Astrocyte (in vitro differentiated cells and primary cell): ENCODE data around the gene TRMT11. TPM values are rescaled to one million over a fixed set of nuclear protein-coding genes. Genes with fewer than 3 reads are reported as not detected.
"Not testable (repeated sequence)": the region's sequence is repeated elsewhere in the genome, so short reads cannot be mapped to it uniquely, and the experiment has no call there.

Source experiments
- DNase-seq: peaks from one replicate; pipeline ENCODE4 v3.0.0-alpha.2; 2010; ENCODE audit warnings: low read depth
- FAIRE-seq: peaks from 2 replicates; lab custom pipeline; 2011; peaks lifted over from hg19 to GRCh38; lab: Jason Lieb, UNC
- H2AFZ ChIP-seq: 2 replicates; pipeline ENCODE4 v1.6.0; 2012; ENCODE audit warnings: low read depth, low read length, inconsistent platforms
- H3K27ac ChIP-seq: 2 replicates; pipeline ENCODE4 v1.5.1; 2011; ENCODE audit warnings: low read depth, low read length, inconsistent platforms
- H3K27me3 ChIP-seq: 2 replicates; pipeline ENCODE4 v1.6.0; 2011; ENCODE audit warnings: low read length, inconsistent platforms; ENCODE audit not compliant: insufficient read depth
- H3K36me3 ChIP-seq: 2 replicates; pipeline ENCODE4 v1.5.1; 2011; ENCODE audit warnings: low read length, inconsistent platforms; ENCODE audit not compliant: insufficient read depth
- H3K4me1 ChIP-seq: 2 replicates; pipeline ENCODE4 v1.5.1; 2011; ENCODE audit warnings: low read length, inconsistent platforms; ENCODE audit not compliant: insufficient read depth
- H3K4me2 ChIP-seq: 2 replicates; pipeline ENCODE4 v1.6.0; 2012; ENCODE audit warnings: low read length, inconsistent platforms
- H3K4me3 ChIP-seq: 2 replicates; pipeline ENCODE4 v1.5.1; 2011; ENCODE audit warnings: low read depth, mild to moderate bottlenecking, low read length, inconsistent platforms; ENCODE audit not compliant: insufficient read depth
- H3K79me2 ChIP-seq: 2 replicates; pipeline ENCODE4 v1.6.0; 2012; ENCODE audit warnings: mild to moderate bottlenecking, low read length, inconsistent platforms; ENCODE audit not compliant: insufficient read depth
- H3K9ac ChIP-seq: 2 replicates; pipeline ENCODE4 v1.6.0; 2012; ENCODE audit warnings: mild to moderate bottlenecking, low read length, inconsistent platforms
- H3K9me3 ChIP-seq: 2 replicates; pipeline ENCODE4 v1.5.1; 2012; ENCODE audit warnings: low read depth, mild to moderate bottlenecking, low read length, inconsistent platforms; ENCODE audit not compliant: insufficient read depth
- H4K20me1 ChIP-seq: 2 replicates; pipeline ENCODE4 v1.6.0; 2012; ENCODE audit warnings: low read length, inconsistent platforms; ENCODE audit not compliant: insufficient read depth
- H3K27ac Mint-ChIP-seq: one replicate; pipeline ENCODE4 v1.8.0; 2021; ENCODE audit warnings: mild to moderate bottlenecking, mixed read lengths; ENCODE audit not compliant: unreplicated experiment
- H3K27me3 Mint-ChIP-seq: one replicate; pipeline ENCODE4 v1.8.0; 2021; ENCODE audit warnings: low read depth, mixed read lengths; ENCODE audit not compliant: unreplicated experiment
- H3K36me3 Mint-ChIP-seq: one replicate; pipeline ENCODE4 v1.8.0; 2021; ENCODE audit warnings: low read depth, mixed read lengths; ENCODE audit not compliant: unreplicated experiment
- H3K4me1 Mint-ChIP-seq: one replicate; pipeline ENCODE4 v1.8.0; 2021; ENCODE audit warnings: low read depth, mixed read lengths; ENCODE audit not compliant: unreplicated experiment
- H3K4me3 Mint-ChIP-seq: one replicate; pipeline ENCODE4 v1.8.0; 2021; ENCODE audit warnings: mild to moderate bottlenecking, moderate library complexity, mixed read lengths; ENCODE audit not compliant: unreplicated experiment
- H3K9me3 Mint-ChIP-seq: one replicate; pipeline ENCODE4 v1.8.0; 2021; ENCODE audit warnings: mild to moderate bottlenecking, mixed read lengths; ENCODE audit not compliant: unreplicated experiment
- EZH2 ChIP-seq: IDR thresholded peaks from 2 replicates; pipeline ENCODE4 v1.6.1; 2012; ENCODE audit warnings: mild to moderate bottlenecking, low read length, inconsistent platforms; ENCODE audit not compliant: insufficient read depth
- total RNA-seq: library from RNA; stranded (reverse); gene quantifications from 2 replicates; pipeline ENCODE4 v1.2.1, GENCODE V29; 2021
- TF ChIP-seq, protein P1 (sequence below): IDR thresholded peaks from 2 replicates; pipeline ENCODE4 v1.5.1; 2011; ENCODE audit warnings: low read depth, mild to moderate bottlenecking, inconsistent platforms, low read length, moderate library complexity; ENCODE audit not compliant: insufficient read depth

Gene TRMT11
- total RNA-seq, 1 donor from 2014 or later = 18.2 TPM

DNA sequence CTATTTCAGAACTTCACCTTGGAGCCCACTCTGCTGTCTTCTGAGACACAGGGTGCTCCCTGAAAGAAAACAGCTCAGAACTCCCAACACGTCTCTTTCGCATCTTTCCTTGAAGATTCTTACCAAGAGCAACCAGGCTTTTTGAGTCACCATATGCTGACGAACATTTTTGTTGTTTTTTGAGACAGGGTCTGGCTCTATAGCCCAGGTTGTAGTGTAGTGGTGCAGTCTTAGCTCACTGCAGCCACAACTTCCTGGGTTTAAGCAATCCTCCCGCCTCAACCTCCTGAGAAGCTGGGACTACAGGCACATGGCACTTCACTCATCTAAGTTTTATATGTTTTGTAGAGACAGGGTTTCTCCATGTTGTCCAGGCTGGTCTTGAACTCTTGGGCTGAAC, 68.5 kb downstream of the TRMT11 start:
- Mint-ChIP-seq H3K27me3 (no peaks in the 10 kb centered on the region), H3K36me3 (peaks cover 6% of the 10 kb centered on the region), H3K9me3 (no peaks in the 10 kb centered on the region), H3K4me1 (peaks cover 8% of the 10 kb centered on the region), H3K27ac (peak overlapping the region; percentile 91), H3K4me3 (no peak overlapping the region)
- Histone ChIP-seq H3K4me3 (no peak overlapping the region), H3K4me2 (no peak overlapping the region), H3K9ac (no peak overlapping the region), H3K9me3 (no peaks in the 10 kb centered on the region), H4K20me1 (no peaks in the 10 kb centered on the region), H2AFZ (no peak overlapping the region), H3K27ac (no peak overlapping the region), H3K36me3 (peaks cover 3% of the 10 kb centered on the region), H3K4me1 (no peaks in the 10 kb centered on the region), H3K27me3 (no peaks in the 10 kb centered on the region), H3K79me2 (no peaks in the 10 kb centered on the region)
- TF ChIP-seq EZH2 = no peak
- TF ChIP-seq, protein P1, sequence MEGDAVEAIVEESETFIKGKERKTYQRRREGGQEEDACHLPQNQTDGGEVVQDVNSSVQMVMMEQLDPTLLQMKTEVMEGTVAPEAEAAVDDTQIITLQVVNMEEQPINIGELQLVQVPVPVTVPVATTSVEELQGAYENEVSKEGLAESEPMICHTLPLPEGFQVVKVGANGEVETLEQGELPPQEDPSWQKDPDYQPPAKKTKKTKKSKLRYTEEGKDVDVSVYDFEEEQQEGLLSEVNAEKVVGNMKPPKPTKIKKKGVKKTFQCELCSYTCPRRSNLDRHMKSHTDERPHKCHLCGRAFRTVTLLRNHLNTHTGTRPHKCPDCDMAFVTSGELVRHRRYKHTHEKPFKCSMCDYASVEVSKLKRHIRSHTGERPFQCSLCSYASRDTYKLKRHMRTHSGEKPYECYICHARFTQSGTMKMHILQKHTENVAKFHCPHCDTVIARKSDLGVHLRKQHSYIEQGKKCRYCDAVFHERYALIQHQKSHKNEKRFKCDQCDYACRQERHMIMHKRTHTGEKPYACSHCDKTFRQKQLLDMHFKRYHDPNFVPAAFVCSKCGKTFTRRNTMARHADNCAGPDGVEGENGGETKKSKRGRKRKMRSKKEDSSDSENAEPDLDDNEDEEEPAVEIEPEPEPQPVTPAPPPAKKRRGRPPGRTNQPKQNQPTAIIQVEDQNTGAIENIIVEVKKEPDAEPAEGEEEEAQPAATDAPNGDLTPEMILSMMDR = no peak
- FAIRE-seq (no peak), DNase-seq (no peak)

DNA sequence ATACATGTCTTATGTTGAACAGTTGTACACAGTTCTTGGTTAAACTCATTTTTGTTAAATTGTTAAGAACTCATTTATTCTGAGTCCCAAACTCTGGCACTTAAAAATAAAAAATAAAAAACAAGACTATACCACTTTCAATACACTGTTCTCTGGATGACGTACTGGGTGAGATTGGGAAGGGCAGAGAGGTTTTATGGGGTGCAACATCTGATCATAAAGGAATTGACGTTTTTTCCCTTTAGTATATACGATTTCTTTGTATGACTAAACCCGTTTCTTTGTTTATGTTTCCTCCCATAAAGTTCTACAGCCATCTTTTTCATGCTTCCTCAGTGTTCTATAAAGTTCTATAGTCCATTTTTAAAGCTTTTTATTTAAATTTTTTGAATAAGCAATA, 69.1 kb downstream of the TRMT11 start:
- H3K9me3 Mint-ChIP-seq = no peaks in the 10 kb centered on the region
- no peak overlapping the region for H3K4me3 Mint-ChIP-seq
- H3K27ac Mint-ChIP-seq = no peak overlapping the region
- no peak overlapping the region for H3K27ac ChIP-seq
- H3K79me2 ChIP-seq = no peaks in the 10 kb centered on the region
- no peaks in the 10 kb centered on the region for H3K4me1 ChIP-seq
- H3K36me3 Mint-ChIP-seq = peaks cover 6% of the 10 kb centered on the region
- H3K9ac ChIP-seq = no peak overlapping the region
- H2AFZ ChIP-seq = no peak overlapping the region
- H3K36me3 ChIP-seq = peaks cover 3% of the 10 kb centered on the region
- TF ChIP-seq EZH2 = no peak
- TF ChIP-seq, protein P1 = no peak
- no peaks in the 10 kb centered on the region for H4K20me1 ChIP-seq
- no peak overlapping the region for H3K4me2 ChIP-seq
- no peak overlapping the region for H3K4me3 ChIP-seq
- H3K4me1 Mint-ChIP-seq = peaks cover 8% of the 10 kb centered on the region
- no peak for DNase-seq
- no peak for FAIRE-seq
- no peaks in the 10 kb centered on the region for H3K9me3 ChIP-seq
- H3K27me3 ChIP-seq = no peaks in the 10 kb centered on the region
- H3K27me3 Mint-ChIP-seq = no peaks in the 10 kb centered on the region

DNA sequence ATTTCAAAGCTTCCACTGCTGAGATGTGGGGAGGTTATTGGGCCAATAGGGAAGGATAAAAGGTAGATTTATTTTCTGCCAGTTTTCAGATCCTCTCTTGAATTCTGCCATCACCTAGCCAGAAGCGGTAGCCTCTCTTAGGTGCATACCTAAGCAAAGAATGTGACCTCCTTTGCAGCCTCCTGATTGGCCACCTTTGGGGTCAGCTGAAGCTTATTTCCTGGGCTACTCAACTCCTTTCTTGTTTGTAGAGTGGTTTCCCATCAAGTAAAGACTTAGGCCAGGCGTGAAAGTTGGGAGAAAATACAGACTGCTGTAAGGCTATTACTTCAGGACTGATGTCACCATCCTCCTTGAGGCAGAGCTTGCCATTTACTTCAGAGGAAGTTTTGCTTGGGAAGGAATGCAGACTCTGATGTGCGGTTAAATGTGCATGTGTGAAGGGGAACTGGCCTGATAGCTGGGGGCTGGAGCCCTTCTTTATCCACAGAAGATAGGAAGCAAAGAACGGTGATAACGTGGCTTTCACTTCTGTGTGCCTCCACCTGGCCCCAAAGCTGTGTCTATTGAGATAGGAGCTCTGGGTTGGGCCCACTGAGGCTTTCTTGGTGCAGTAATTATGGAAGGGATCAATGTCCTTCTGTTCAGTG, 70.1 kb downstream of the TRMT11 start:
- Histone ChIP-seq H3K36me3 (peaks cover 3% of the 10 kb centered on the region), H3K9me3 (no peaks in the 10 kb centered on the region), H4K20me1 (no peaks in the 10 kb centered on the region), H3K27ac (no peak overlapping the region), H3K27me3 (no peaks in the 10 kb centered on the region), H3K9ac (no peak overlapping the region), H3K4me2 (no peak overlapping the region), H3K79me2 (no peaks in the 10 kb centered on the region), H3K4me1 (no peaks in the 10 kb centered on the region), H3K4me3 (no peak overlapping the region), H2AFZ (no peak overlapping the region)
- Mint-ChIP-seq H3K27ac (no peak overlapping the region), H3K4me1 (peaks cover 8% of the 10 kb centered on the region), H3K4me3 (no peak overlapping the region), H3K36me3 (peaks cover 8% of the 10 kb centered on the region), H3K9me3 (no peaks in the 10 kb centered on the region), H3K27me3 (no peaks in the 10 kb centered on the region)
- DNase-seq (no peak), FAIRE-seq (no peak)
- TF ChIP-seq, protein P1 = no peak
- TF ChIP-seq EZH2 = no peak

DNA sequence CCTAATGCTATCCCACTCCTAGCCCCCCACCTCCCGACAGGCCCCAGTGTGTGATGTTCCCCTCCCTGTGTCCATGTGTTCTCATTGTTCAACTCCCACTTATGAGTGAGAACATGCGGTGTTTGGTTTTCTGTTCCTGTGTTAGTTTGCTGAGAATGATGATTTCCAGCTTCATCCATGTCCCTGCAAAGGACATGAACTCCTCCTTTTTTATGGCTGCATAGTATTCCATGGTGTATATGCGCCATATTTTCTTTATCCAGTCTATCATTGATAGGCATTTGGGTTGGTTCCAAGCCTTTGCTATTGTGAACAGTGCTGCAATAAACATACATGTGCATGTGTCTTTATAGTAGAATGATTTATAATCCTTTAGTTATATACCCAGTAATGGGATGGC, 71.7 kb downstream of the TRMT11 start:
- FAIRE-seq, H3K4me3 ChIP-seq: not testable (repeated sequence)

More for the DNA sequence above, 71.7 kb downstream of the TRMT11 start:
- H2AFZ ChIP-seq, H3K9me3 Mint-ChIP-seq, DNase-seq, H3K4me1 ChIP-seq, H3K79me2 ChIP-seq, H3K27ac Mint-ChIP-seq, H3K27me3 Mint-ChIP-seq, H3K36me3 ChIP-seq, H3K27ac ChIP-seq, H3K9ac ChIP-seq, H3K4me1 Mint-ChIP-seq, H3K27me3 ChIP-seq, H4K20me1 ChIP-seq, H3K4me3 Mint-ChIP-seq, H3K9me3 ChIP-seq, H3K4me2 ChIP-seq, H3K36me3 Mint-ChIP-seq: not testable (repeated sequence)
